HPDE6-E6E7 (cell line): Measurements from ENCODE around the gene ZFP36L2.
A peak's percentile ranks its signal among the peaks of the same experiment; 100 is the strongest.

Experiments used
- DNase-seq: peaks from one replicate; pipeline ENCODE4 v3.0.0; 2011; ENCODE audit warnings: missing footprints; ENCODE audit errors: extremely low spot score

Gene ZFP36L2

GRCh38 chr2:43186679-43187374 is 39.6 kb downstream of the ZFP36L2 start:
- no peak for DNase-seq

GRCh38 chr2:43186321-43186678 is 40.1 kb downstream of the ZFP36L2 start:
- no peak for DNase-seq

GRCh38 chr2:43185146-43185545 is 41.3 kb downstream of the ZFP36L2 start:
- DNase-seq: no peak

- DNase-seq: peak; percentile 90
Observed at GRCh38 chr2:43184339-43184895, 42.0 kb downstream of the ZFP36L2 start.

- DNase-seq: no peak
Observed at GRCh38 chr2:43183743-43184142, 42.7 kb downstream of the ZFP36L2 start.

GRCh38 chr2:43180897-43181296 is 45.5 kb downstream of the ZFP36L2 start:
- DNase-seq: peak; percentile 86

GRCh38 chr2:43179942-43180341 is 46.5 kb downstream of the ZFP36L2 start:
- DNase-seq: no peak

GRCh38 chr2:43178602-43179542 is 47.5 kb downstream of the ZFP36L2 start:
- peak; percentile 84 for DNase-seq

GRCh38 chr2:43178055-43178598 is 48.3 kb downstream of the ZFP36L2 start:
- no peak for DNase-seq

- no peak for DNase-seq
Observed at GRCh38 chr2:43176449-43176848, 50.0 kb downstream of the ZFP36L2 start.

- DNase-seq: no peak
Observed at GRCh38 chr2:43175876-43176275, 50.5 kb downstream of the ZFP36L2 start.

- no peak for DNase-seq
Observed at GRCh38 chr2:43175020-43175441, 51.4 kb downstream of the ZFP36L2 start.

GRCh38 chr2:43174368-43174916 is 52.0 kb downstream of the ZFP36L2 start:
- DNase-seq: no peak
